HFF-Myc (cell line): ENCODE results near the gene LIPH.

Source experiments
- DNase-seq: peaks from one replicate; pipeline ENCODE4 v3.0.0-alpha.2; 2011; ENCODE audit warnings: low read depth; ENCODE audit errors: extremely low read depth
- H3K4me3 ChIP-seq: replicated peaks from 2 replicates; pipeline ENCODE4 v1.5.1; 2011; ENCODE audit warnings: low read depth, mild to moderate bottlenecking, control low read depth, low read length
- TF ChIP-seq, protein P1 (sequence below): IDR thresholded peaks from 2 replicates; pipeline ENCODE4 v1.5.1; 2012; ENCODE audit warnings: mild to moderate bottlenecking, low read depth, low read length, control low read depth; ENCODE audit errors: missing control alignments

LIPH gene

DNA sequence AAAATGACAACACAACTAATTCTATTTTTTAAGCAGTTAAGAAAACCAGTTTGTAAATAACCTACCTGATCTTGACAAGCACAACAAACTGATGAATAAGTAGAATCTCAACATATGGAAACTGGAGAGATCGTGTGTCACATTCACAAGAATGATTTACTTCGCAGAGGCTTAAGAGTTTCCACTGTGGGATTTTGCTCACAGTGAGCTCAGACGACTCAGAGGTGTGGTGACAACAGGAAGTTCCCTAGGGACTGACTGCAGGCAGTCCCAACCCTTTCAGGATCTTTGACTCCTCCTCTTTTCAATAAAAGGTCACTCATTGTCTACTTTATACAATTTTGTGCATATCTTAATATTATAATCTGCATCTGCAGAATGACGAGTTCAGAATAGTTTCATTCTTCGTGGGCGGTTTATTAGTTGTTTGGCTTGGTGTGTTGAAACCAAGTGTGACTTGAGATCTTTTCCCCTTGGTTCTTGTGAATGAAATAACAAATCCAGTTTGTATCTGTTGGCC, at the start of gene LIPH:
Gene LIPH, minus strand, starts transcription at position 231 of the 520 bp plus-strand sequence. Its CDS starts 117 bp downstream, at position 114.
- TF ChIP-seq, protein P1, sequence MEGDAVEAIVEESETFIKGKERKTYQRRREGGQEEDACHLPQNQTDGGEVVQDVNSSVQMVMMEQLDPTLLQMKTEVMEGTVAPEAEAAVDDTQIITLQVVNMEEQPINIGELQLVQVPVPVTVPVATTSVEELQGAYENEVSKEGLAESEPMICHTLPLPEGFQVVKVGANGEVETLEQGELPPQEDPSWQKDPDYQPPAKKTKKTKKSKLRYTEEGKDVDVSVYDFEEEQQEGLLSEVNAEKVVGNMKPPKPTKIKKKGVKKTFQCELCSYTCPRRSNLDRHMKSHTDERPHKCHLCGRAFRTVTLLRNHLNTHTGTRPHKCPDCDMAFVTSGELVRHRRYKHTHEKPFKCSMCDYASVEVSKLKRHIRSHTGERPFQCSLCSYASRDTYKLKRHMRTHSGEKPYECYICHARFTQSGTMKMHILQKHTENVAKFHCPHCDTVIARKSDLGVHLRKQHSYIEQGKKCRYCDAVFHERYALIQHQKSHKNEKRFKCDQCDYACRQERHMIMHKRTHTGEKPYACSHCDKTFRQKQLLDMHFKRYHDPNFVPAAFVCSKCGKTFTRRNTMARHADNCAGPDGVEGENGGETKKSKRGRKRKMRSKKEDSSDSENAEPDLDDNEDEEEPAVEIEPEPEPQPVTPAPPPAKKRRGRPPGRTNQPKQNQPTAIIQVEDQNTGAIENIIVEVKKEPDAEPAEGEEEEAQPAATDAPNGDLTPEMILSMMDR = no peak
- no peak within 1 kb of the TSS for H3K4me3 ChIP-seq
- peak; percentile 15 for DNase-seq

DNA sequence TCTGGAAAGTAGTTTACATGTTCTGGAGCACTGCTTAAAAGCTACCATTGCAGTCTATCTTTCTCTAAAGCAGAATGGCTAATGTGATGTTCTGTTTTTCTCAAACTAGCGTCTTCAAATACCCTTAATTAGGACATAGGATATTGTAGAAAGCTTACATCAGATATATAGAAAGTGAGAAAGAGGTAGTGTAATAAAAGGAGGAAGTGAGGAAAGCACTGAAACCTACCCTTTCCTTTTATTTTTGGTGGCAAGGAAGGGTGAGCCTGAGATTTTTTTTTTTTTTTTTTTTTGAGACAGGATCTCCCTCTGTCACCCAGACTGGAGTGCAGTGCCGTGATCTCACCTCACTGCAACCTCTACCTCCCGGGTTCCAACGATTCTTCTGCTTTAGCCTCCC, 43.1 kb upstream of the LIPH start:
- TF ChIP-seq, protein P1 = no peak
- DNase-seq = no peak
- H3K4me3 ChIP-seq = no peak overlapping the region

DNA sequence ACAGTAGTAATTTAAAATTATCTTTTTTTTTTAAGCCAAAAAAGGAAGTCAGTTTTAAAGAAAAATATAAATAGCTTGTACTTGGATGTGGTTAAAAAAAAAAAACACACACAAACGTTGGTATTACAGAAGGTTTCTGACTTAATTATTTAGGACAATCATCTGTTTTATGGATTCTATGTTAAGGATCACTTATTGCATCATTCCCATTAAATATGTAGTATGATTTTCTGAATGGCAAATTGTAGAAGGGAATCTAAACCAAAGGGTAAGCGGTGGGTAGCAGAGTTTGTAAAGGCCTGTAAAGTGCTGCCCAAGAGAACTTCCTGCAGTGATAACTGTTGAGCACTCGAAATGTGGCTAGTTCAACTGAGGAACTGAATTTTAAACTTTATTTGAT, 41.7 kb upstream of the LIPH start:
- TF ChIP-seq, protein P1 = no peak
- DNase-seq = no peak
- H3K4me3 ChIP-seq = no peak overlapping the region

DNA sequence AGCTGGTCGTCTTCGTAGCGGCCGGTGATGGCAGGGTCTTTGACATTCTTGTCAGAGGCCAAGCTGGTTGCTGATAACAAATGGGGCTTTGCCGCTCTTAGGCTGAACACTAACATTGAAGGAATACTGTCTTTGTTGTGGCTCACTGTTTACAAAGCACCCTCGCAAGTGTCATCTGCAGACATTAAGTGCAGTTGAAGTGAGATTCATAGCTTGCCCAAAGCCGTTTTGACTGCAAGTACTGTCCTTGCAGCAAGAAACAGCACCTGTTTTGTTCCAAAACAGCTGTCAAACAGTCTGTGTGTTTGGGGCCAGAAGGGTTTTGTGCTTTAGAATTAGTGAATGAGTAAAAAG, 34.3 kb upstream of the LIPH start:
- peak overlapping the region; percentile 74 for H3K4me3 ChIP-seq
- TF ChIP-seq, protein P1 = no peak
- DNase-seq = no peak

DNA sequence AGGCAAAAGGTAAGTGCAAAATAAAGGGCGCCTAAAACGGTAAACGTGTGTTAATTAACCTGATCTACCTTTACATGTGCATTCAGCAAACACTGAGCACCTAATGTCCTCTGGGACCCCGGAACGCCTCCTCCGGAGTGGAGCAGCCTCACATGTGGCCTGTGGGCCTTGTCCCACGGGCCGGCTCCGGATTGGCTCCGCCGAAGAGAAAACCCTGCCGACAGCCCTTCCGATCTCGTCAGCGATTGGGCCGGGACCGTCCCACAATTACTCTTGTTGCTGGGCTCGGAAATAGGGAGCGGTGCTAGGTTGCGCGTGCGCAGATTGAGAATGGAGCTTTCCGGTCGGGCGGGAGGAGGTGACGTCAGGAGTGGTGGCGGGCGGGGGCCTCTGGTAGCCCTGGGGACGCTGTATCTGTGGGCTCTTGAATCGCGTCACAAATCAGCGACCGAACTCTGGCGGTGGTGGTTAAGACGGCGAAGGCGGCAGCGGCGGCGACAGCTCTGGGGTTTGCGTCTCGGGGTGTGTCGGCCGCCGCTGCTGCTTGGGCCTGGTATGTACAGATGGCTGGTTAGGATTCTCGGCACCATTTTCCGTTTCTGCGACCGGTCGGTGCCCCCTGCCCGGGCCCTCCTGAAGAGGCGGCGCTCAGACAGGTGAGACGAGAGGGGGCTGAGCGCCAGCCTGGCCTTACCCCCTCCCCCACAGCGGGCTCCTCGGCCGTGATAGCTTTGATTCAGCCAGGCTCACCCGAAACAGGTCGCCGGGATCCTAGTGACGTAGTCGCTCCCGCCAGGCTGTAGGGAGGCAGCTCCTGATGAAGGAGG, 33.7 kb upstream of the LIPH start, which contains the start of gene SENP2:
Gene SENP2, plus strand, starts transcription at position 437 of the 827 bp plus-strand sequence. Its CDS starts 119 bp downstream, at position 556.
- DNase-seq = peak; percentile 97
- TF ChIP-seq, protein P1 = no peak
- H3K4me3 ChIP-seq = peak within 1 kb of the TSS; percentile 74

DNA sequence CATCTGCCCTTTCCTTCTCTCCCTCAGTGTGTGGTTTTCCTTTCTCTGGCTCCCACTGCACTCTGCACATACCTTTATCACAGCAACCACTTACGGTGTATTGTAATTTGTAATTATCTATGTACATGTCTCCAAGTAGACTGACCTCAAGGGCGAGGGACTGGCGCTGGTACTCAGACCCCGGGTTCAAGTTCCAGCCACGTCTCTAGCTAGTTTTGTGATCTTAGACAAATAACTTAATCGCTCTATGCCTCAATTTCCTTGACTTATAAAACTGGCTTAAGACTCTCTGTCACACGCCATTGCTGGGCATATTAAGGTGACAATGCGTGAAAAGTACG, 33.1 kb upstream of the LIPH start:
- TF ChIP-seq, protein P1 = no peak
- H3K4me3 ChIP-seq = peak overlapping the region; percentile 74
- no peak for DNase-seq

DNA sequence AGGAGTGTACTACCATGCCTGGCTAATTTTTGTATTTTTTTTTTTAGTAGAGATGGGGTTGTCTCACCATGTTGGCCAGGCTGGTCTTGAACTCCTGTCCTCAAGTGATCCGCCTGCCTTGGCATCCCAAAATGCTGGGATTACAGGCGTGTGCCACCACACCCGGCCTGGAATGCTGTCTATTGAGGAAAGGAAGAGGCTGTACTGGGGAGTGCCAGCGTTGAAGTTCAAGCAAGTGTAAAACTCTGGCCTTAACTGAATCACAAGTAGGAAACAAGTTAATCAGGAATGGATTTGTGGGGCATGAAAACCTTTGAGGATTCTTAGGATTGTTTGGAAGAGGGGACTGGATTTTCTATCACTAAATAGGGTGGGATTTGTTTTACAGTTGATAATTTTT, 32.3 kb upstream of the LIPH start:
- TF ChIP-seq, protein P1 = no peak
- H3K4me3 ChIP-seq = no peak overlapping the region

More for the DNA sequence above, 32.3 kb upstream of the LIPH start:
- DNase-seq = no peak
